SK-MEL-5 (cell line): ENCODE results near the gene ENTPD5. TPM values are rescaled to one million over a fixed set of nuclear protein-coding genes. Genes with fewer than 3 reads are reported as not detected.

Experiments used
- DNase-seq: peaks from one replicate; pipeline ENCODE4 v3.0.0-alpha.2; 2016; ENCODE audit warnings: low read depth, low spot score
- in situ Hi-C: cut with HindIII; loops from 2 replicates; pipeline ENCODE4 v1.10.0; 2016; ENCODE audit warnings: low sequenced_read_pairs, high pct_unique_total_duplicates, low pct_unique_long_range_greater_than_20kb
- polyA plus RNA-seq, 2 experiments: library from polyadenylated mRNA; depleted of rRNA; stranded (reverse); fragments of >200 nt; gene quantifications; 2 replicates each; pipeline ENCODE4 v1.2.3, GENCODE V29; 2015
- total RNA-seq: library from RNA; depleted of rRNA; stranded (reverse); fragments of >200 nt; shearing (Covaris generic); gene quantifications from 2 replicates; pipeline ENCODE4 v1.2.3, GENCODE V29; 2014; rRNA removed

ENTPD5 gene
- total RNA-seq = 8.5 and 9.3 TPM in 2 replicates
- polyA plus RNA-seq (2015; cell fraction: cytosol; rRNA removed) = 10.0 and 11.0 TPM in 2 replicates
- 33.8 and 38.6 TPM in 2 replicates for polyA plus RNA-seq (2015; cell fraction: nucleus; rRNA removed)

- in situ Hi-C loops = no loop called here
- DNase-seq = peak; percentile 78
Observed at GRCh38 chr14:74018586-74019407, at the start of gene ENTPD5, which contains the start of gene BBOF1. ENTPD5 (minus strand) TSS chr14:74019288; CDS start chr14:73988102, 31,186 bp downstream. BBOF1 (plus strand) TSS chr14:74019349; CDS start chr14:74019479, 130 bp downstream.

- no peak for DNase-seq
- in situ Hi-C loops = no loop called here
Observed at GRCh38 chr14:74065746-74066575, 46.9 kb upstream of the ENTPD5 start.

GRCh38 chr14:74064883-74065282, 45.8 kb upstream of the ENTPD5 start:
- no peak for DNase-seq

GRCh38 chr14:74064426-74064825, 45.3 kb upstream of the ENTPD5 start:
- DNase-seq = no peak
- in situ Hi-C loops = no loop called here

More at GRCh38 chr14:74064883-74065282, 45.8 kb upstream of the ENTPD5 start:
- in situ Hi-C loops = no loop called here

DNA sequence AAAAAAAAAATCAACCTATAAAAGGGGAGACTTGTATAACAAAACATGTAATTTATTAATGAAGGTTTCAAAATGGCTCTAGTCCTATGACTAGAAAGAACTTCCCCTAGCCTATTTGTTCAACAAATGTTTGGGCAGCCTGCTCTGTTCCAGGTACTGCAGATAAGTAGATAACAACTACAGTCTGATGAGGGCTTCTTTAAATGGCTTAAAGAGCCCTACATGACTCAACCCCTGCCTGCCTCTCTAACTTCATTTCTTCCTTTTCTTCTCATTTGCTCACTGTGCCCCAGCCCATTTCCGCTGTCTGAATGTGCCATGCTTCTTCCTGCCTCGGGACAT, 43.7 kb upstream of the ENTPD5 start:
- DNase-seq = no peak
- in situ Hi-C loops = no loop called here

GRCh38 chr14:74049876-74050495, 30.9 kb upstream of the ENTPD5 start:
- no peak for DNase-seq
- in situ Hi-C loops = no loop called here

DNA sequence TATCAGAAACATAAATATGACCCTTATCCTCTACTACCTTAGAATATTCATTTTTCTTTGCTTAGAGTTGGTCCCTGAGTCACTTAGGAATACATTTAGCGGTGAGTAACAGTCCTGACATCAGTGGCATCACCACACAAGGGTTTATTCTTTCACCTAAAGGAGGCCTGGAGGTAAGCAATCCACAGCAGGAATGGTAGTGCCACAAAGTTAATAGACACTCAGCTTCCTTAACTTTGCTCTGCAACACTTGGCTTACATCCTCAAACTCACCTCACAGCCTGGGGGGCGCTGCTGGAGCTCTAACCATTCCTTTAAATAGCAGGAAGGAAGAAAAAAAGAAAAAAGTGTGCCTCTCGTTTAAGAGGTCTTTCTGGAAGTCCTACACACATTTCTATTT, 29.2 kb upstream of the ENTPD5 start:
- DNase-seq = peak; percentile 35
- in situ Hi-C loops = no loop called here

GRCh38 chr14:74045522-74045921, 26.4 kb upstream of the ENTPD5 start:
- in situ Hi-C loops = no loop called here
- no peak for DNase-seq

- no peak for DNase-seq
- in situ Hi-C loops = no loop called here
Observed at GRCh38 chr14:74042296-74042695, 23.2 kb upstream of the ENTPD5 start.

- DNase-seq = peak; percentile 75
- in situ Hi-C loops = no loop called here
Observed at GRCh38 chr14:74038020-74038859, 19.2 kb upstream of the ENTPD5 start.

- in situ Hi-C loops = no loop called here
- DNase-seq = no peak
Observed at GRCh38 chr14:74035556-74035955, 16.5 kb upstream of the ENTPD5 start.

GRCh38 chr14:74034572-74034971, 15.5 kb upstream of the ENTPD5 start:
- in situ Hi-C loops = no loop called here
- DNase-seq = no peak

- DNase-seq = no peak
- in situ Hi-C loops = no loop called here
Observed at GRCh38 chr14:74029136-74029535, 10.0 kb upstream of the ENTPD5 start.

DNA sequence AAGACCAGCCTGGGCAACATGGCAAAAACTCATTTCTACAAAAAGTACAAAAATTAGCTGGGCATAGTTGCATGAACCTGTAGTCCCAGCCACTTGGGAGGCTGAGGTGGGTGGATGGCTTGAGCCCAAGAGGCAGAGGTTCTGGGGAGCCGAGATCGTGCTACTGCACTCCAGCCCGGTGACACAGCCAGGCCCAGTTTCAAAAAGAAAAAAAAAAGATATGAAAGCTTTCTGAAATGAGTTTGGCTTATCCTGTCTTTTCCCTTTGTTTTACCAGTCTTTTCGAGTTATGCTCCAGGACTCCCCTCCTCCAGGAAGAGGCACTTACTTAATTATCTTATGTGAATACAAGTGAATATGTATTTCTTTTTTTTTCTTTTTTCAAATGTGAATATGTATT, 3.3 kb upstream of the ENTPD5 start:
- in situ Hi-C loops = no loop called here
- no peak for DNase-seq

DNA sequence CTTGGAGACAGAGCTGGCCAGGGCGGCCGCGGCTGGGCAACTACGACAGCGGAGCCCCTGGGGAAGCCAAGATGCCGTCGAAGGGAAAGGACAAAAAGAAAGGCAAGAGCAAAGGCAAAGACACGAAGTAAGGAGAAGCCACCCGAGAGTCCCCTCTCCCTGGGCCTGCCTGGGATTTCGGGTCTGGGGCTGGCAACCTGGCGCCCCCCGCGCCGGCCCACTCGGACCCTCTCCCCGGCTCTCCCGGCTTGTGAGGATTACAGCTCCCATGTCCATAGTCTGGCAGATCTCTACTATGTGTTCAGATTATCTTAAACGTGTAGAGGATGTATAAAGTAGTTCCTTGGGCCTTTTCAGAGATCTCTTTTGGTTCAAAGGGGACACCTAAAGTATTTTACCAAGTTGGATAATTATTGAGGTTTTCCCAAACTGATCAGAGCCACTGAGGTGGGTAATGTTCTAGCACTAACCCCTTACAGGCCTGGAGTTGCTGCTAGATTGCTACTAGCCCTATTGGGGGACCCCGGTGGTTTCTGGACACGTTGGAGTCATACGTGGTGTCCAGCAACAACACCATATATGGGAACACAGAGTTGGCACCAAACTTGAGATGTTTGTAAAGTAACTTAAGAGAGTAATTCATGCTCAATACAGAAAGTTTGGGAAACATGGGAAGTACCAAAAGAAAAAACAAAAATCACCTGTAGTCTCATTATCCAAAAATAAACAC, 485 bp upstream of the ENTPD5 start:
- DNase-seq = no peak
- in situ Hi-C loops = no loop called here

- in situ Hi-C loops = no loop called here
- no peak for DNase-seq
Observed at GRCh38 chr14:74018174-74018585, 908 bp downstream of the ENTPD5 start.

DNA sequence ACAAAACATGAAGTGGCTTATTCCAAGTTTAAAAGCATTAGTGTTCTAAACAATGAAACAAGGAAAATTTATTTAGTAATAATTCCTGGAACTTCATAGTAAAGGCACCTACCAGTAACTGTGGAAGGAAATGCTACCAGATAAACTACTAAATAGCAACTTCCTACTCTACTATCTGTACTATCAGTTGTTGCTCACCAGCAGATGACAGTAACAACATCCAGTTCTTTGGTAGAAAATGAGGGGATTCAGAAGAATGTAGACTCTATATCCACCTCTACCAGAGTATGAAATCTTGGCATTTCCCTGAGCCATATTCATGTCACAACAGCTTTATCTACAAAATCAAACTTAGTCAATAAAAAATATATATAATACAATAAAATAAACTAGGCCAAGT, 3.1 kb downstream of the ENTPD5 start:
- in situ Hi-C loops = no loop called here
- no peak for DNase-seq
